T-helper 17 cell (primary cell): Measurements from ENCODE around the gene RAD51B. TPM values are rescaled to one million over a fixed set of nuclear protein-coding genes. Genes with fewer than 3 reads are reported as not detected.
A peak's percentile ranks its signal among the peaks of the same experiment; 100 is the strongest.

Experiments used
- ATAC-seq: fragments of 150-1000 bp; cut with Tn5 transposase; 2 replicates; pipeline ENCODE4 v1.10.0; 2021; ENCODE audit warnings: mild to moderate bottlenecking, moderate library complexity
- DNase-seq, 3 donors: peaks; one replicate each; pipeline versions ENCODE4 v3.0.0 to v3.0.0-alpha.2; 2020 to 2021
- H3K9me3 ChIP-seq: one replicate; pipeline ENCODE4 v1.7.0; 2013; ENCODE audit warnings: low read length, mild to moderate bottlenecking; ENCODE audit not compliant: control insufficient read depth, poor library complexity, severe bottlenecking
- H3K27ac Mint-ChIP-seq: one replicate; pipeline ENCODE4 v1.8.0; 2022; ENCODE audit warnings: mild to moderate bottlenecking, moderate library complexity, mixed read lengths
- H3K27me3 Mint-ChIP-seq: one replicate; pipeline ENCODE4 v1.8.0; 2022; ENCODE audit warnings: mixed read lengths
- H3K36me3 Mint-ChIP-seq: one replicate; pipeline ENCODE4 v1.8.0; 2022; ENCODE audit warnings: low read depth, mixed read lengths
- H3K4me1 Mint-ChIP-seq: one replicate; pipeline ENCODE4 v1.8.0; 2022; ENCODE audit warnings: mild to moderate bottlenecking, mixed read lengths
- H3K4me3 Mint-ChIP-seq: one replicate; pipeline ENCODE4 v1.8.0; 2022; ENCODE audit warnings: mild to moderate bottlenecking, moderate library complexity, mixed read lengths
- total RNA-seq, 4 donors: library from RNA in 2 of 4; stranded (reverse) in 2 of 4; gene quantifications; one replicate each; pipeline ENCODE4 v1.2.3 and lab custom pipeline; 2022 to 2026

Gene RAD51B
- total RNA-seq, 2 donors from 2014 or later = 17.0 to 20.7 TPM

DNA sequence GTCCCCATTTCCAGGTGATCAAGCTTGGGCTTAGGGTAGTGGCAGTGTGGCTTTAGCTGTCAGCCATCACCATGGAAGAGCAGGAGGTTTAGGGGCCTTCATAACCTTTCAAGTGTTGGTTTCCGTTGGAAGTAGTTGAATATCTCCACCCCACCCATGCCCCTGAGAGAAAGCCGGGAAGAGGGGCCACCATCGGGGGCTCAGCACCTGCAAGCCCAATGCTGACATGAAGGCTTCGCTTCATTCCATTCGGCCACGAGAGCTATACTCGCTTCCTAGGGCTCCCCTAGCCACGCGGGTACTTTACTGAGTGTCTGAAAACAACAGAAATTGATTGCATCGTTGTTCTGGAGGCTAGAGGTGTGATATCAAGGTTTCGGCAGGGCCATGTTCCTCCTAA lies 738.5 kb downstream of the RAD51B start:
- ATAC-seq (no peak), DNase-seq (no peak)
- Mint-ChIP-seq H3K27ac (no peak overlapping the region), H3K4me3 (no peak overlapping the region), H3K27me3 (no peaks in the 10 kb centered on the region), H3K4me1 (peaks cover 10% of the 10 kb centered on the region), H3K36me3 (no peaks in the 10 kb centered on the region)
- H3K9me3 ChIP-seq = no peaks in the 10 kb centered on the region

DNA sequence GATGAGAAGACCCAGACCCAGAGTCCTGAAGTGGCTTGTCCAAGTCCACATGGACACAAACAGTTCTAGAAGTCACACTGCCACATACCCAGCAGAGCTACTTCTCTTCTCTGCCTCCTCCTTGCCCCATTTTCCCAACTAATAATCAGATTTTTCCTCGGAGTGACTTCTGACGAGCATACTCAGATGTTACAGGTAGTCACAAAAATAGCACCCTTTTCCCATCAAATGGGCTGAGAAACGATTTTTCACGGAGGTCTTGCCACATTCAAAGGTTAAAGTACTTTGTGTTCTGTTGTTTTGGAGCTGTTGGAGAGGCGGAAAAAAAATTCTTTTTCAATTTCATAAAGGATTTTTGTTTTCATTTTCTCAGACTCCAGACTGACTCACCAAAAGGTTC lies 740.4 kb downstream of the RAD51B start:
- H3K36me3 Mint-ChIP-seq = no peaks in the 10 kb centered on the region
- ATAC-seq = no peak

DNA sequence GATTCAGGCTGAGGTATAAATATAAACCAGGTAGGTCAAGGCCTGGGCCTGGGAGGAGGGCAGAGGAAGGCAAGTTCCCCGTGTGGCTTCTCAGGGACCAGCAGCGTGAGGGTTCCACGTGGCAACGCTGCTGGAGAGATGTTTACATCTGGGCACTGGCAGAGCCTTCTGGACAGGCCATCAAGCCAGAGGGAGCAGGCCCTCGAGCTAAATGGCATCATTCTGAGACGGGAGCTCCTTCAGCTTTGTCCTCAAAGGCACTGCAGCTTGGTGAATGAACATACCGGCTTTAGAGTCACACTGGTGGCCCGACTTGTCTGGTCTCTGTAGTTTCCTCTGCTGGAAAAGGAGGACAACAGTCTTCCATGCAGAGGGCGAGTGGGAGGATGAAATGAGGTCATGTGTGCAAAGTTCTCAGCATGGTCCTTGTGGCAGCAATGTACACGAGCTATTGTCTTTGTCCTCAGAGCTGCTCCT lies 742.0 kb downstream of the RAD51B start:
- no peak overlapping the region for H3K27ac Mint-ChIP-seq
- H3K4me1 Mint-ChIP-seq = peaks cover 19% of the 10 kb centered on the region
- DNase-seq (no peak), ATAC-seq (no peak)
- H3K36me3 Mint-ChIP-seq = no peaks in the 10 kb centered on the region
- H3K4me3 Mint-ChIP-seq = no peak overlapping the region
- H3K27me3 Mint-ChIP-seq = no peaks in the 10 kb centered on the region
- no peaks in the 10 kb centered on the region for H3K9me3 ChIP-seq

More for the DNA sequence above, 740.4 kb downstream of the RAD51B start:
- Mint-ChIP-seq H3K27me3 (no peaks in the 10 kb centered on the region), H3K4me1 (peaks cover 14% of the 10 kb centered on the region), H3K4me3 (no peak overlapping the region), H3K27ac (no peak overlapping the region)
- no peak for DNase-seq
- H3K9me3 ChIP-seq = no peaks in the 10 kb centered on the region

DNA sequence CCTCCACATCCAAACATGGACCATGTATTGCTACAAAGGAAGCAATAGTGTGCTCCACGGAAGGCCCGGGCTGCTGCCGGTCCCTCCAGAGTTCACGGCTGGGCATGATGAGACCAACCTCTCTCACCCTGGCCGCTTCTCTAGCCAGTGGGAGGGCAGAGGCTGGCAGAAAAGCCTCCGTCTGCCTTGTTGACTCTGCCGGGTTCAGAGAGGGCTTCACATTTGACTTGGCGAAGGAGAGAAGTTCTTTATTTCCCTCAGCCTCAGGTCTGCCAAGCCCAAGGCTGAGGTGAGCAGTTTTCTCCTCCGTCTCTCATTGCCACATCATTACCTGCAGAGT lies 743.3 kb downstream of the RAD51B start:
- no peaks in the 10 kb centered on the region for H3K36me3 Mint-ChIP-seq
- no peaks in the 10 kb centered on the region for H3K9me3 ChIP-seq
- no peak for DNase-seq
- H3K4me3 Mint-ChIP-seq = no peak overlapping the region
- H3K27ac Mint-ChIP-seq = no peak overlapping the region
- H3K27me3 Mint-ChIP-seq = no peaks in the 10 kb centered on the region
- H3K4me1 Mint-ChIP-seq = peaks cover 23% of the 10 kb centered on the region
- ATAC-seq = no peak

DNA sequence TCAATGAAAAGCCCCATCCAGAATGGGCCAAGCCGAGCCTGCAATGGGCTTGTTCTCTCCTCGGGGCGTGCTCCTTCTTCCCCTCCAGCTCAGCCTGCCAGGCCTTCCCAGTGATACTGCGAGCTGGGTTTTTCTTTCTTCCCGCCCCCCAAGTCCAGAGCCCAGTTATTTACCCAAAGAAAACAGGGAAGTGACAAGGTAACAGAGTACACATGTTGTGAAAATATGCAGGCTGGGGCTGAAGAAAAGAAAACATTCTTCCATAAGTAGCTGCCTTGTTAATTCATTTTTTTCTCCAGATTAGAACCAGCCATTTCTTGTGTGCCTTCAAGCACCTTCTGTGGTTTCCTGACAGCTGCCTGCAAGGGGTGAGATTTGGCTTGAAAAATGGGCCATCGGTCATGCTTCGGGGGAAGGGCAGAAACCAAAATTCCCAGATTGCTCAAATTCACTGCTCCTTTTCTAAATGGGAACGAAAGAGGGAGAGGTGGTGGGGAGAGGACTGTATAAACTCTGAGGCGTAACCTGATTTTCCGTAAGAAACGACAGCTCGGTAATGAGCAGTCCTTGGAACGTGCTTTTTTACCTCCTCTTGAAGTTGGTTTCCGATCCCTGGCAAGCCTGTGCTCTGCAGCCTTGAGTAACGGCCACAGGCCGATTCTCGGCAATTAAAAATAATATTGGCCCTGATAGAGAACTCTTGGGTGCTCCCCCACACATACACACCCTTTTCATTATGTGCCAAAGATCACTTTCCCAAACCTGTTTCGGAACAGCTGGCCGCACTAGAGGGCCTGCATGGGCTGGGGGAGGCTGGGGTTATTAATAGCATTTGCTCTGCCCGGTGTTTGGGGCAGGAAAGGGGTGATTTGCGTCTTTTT lies 743.9 kb downstream of the RAD51B start:
- Mint-ChIP-seq H3K4me3 (no peak overlapping the region), H3K36me3 (no peaks in the 10 kb centered on the region), H3K4me1 (peaks cover 23% of the 10 kb centered on the region), H3K27ac (no peak overlapping the region), H3K27me3 (no peaks in the 10 kb centered on the region)
- no peaks in the 10 kb centered on the region for H3K9me3 ChIP-seq
- ATAC-seq (no peak), DNase-seq (no peak)

DNA sequence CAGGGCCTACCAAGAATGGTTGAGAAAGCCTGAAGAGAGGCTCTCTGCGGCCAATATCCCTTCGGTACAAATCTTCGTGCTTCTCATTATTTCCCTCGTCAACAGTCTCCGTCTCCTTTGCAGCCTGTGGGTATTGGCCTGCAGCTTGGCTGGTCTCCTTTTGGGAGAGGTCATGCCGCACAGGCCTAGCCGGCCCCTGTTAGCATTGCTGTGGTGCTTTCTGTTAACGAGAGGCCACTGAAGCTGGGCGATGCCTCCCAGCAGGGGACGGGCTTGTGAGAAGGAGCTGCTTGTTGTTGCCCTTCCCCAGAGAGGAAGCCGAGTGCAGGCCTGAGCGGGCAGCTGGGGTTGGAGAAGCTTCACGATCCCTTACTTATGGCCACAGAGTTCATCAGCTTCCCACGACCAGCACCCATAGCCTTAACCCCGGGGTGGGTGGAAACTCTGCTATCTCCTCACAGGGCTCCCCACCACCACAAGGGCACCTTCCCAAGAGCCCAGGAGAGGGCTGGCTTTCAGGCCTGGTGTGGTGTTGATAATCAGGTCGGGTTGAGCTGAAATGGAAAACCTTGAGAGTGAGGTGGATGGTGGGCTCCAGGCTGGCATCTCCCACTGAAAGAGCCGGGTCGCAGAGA lies 744.7 kb downstream of the RAD51B start:
- no peak for DNase-seq
- Mint-ChIP-seq H3K27me3 (no peaks in the 10 kb centered on the region), H3K36me3 (no peaks in the 10 kb centered on the region), H3K27ac (peak overlapping the region; percentile 67), H3K4me1 (peaks cover 23% of the 10 kb centered on the region), H3K4me3 (peak overlapping the region; percentile 12)
- no peaks in the 10 kb centered on the region for H3K9me3 ChIP-seq
- ATAC-seq = no peak

DNA sequence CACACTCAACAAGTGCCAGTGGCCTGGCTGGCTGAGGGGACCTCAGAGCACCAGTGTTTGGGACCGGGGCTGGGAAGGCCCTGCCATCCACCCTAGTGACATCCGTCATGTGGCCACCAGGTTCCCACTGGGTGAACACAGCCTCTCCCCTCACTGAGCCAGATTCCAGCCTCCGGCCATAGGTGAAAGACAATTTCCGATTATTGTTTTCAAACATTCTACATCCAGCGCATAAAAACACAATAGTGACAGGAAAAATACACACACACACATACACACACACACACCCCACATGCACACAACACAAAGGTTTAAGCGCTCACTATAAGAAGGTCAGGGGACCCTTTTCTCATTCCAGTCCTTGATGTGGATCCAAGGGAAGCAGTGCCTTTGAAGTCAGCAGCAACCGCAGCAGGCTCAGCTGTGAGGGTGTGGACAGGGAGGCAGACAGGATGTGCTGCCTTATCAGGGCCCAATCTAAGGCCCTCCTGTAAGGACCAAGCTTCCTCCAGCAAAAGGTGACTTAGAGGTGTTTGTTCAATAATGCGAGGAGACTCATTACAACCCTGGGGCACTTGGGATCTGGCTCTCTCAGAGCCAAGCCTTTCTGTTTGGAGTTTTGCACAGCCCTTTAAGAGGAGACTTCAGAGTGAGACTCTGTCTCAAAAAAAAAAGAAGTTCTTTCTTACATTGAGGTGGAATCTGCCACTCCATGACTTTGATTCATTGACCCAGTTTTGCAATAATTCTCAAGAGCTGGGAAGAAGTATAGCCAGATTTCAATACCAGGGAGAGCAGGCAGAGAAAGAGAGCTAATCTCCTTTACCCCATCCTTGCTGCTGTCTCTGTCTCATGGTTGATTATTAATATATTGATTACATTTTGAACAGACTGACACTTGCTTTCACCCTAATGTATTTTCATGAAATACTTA lies 745.5 kb downstream of the RAD51B start:
- H3K4me3 Mint-ChIP-seq = no peak overlapping the region

DNA sequence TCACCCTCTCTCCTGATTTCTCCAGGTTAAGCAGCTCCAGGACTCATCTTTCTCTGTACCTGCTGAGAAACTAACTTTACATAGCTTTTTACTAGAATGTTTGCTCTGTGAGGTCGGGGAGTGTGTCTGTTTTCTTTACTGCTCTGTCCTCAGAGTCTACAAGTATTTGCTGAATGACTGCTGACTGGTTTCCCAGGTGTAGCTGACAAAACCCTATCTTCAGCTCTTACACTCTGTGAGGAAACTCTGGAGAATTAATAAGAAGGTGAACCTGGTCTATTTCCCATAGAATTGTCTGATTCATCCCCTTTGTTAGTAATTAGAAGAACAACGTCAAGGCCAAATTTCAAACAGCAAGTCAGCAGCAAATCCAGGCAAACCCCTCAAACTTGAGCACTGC lies 746.5 kb downstream of the RAD51B start:
- no peaks in the 10 kb centered on the region for H3K9me3 ChIP-seq
- DNase-seq = no peak
- Mint-ChIP-seq H3K27me3 (no peaks in the 10 kb centered on the region), H3K36me3 (no peaks in the 10 kb centered on the region), H3K4me1 (peaks cover 21% of the 10 kb centered on the region), H3K4me3 (no peak overlapping the region), H3K27ac (no peak overlapping the region)
- ATAC-seq = no peak

More for the DNA sequence above, 745.5 kb downstream of the RAD51B start:
- peak overlapping the region; percentile 67 for H3K27ac Mint-ChIP-seq
- H3K36me3 Mint-ChIP-seq = no peaks in the 10 kb centered on the region
- DNase-seq = no peak
- peaks cover 23% of the 10 kb centered on the region for H3K4me1 Mint-ChIP-seq
- no peaks in the 10 kb centered on the region for H3K27me3 Mint-ChIP-seq
- ATAC-seq = no peak
- no peaks in the 10 kb centered on the region for H3K9me3 ChIP-seq

DNA sequence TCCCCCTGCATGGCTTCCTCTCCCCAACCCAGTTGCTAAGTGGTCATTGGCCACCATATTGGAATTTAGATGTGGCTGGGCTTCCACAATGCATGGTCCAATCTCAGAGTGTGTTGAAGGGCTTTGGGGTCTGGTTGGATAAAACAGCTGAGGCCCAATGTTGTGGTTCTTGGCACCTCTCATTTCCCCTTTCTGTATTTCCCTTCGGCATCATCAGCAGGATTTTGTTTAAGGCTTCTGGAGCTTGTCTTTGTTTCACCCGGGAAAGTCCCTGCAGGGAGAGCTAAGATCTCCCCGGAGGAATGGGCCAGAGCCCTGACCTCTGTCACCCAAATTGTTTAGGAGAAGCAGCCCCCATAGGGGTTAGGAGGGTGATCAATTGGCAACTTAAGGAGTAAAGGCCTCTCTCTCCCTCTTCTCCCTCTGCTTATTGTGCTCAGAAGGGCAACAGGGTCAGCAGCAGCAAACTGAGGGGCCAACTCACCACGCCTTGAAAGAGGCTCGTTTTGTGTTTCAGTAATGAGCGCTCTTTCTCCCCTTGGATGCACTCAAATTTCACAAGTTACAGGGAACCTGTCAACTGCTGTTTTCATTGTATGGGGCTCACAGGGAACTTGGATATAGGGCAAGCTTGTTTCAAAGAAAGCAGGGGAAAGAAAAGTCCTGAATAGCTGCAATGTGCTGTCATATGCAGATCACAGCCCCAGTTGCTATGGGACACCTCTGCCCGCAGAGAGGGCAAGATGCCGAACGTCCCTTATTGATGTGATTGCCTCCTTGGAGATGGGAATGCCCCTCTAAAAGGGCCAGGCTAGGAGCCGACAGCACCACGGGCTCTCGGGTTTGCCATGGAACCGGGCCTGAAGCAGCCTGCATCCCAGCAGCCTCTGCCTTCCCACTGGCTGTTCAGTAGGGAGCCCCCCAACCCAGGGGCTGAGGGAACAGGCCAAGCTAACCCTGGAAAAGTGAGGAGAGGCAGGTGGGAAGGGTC lies 749.6 kb downstream of the RAD51B start:
- ATAC-seq (no peak), DNase-seq (no peak)
- Mint-ChIP-seq H3K36me3 (peaks cover 2% of the 10 kb centered on the region), H3K27ac (no peak overlapping the region), H3K27me3 (no peaks in the 10 kb centered on the region), H3K4me1 (peaks cover 14% of the 10 kb centered on the region), H3K4me3 (no peak overlapping the region)
- no peaks in the 10 kb centered on the region for H3K9me3 ChIP-seq

DNA sequence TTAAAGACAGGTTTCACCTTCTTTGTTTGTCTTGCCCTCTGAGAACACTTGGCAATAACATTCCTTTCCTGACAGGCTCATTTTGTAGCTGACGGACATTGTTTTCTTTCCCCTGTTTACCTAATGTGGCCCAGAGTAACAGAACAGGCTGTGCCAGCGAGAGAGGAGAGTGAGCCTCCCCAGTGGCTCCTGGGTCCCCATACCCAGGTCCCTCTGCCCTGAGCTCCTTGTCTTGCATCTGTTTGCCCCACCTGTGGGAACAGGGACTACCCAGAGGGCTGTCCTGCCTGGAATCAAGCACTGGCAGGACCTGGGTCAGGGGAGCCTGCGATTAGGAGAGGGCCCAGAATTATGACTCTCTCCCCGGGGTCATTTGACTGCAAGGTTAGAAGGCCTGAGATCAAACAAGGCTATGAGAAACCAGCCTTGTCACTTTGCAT lies 750.4 kb downstream of the RAD51B start:
- H3K9me3 ChIP-seq = no peaks in the 10 kb centered on the region
- Mint-ChIP-seq H3K4me3 (no peak overlapping the region), H3K27ac (no peak overlapping the region), H3K27me3 (no peaks in the 10 kb centered on the region), H3K36me3 (peaks cover 2% of the 10 kb centered on the region), H3K4me1 (peaks cover 11% of the 10 kb centered on the region)
- no peak for DNase-seq
- ATAC-seq = no peak

DNA sequence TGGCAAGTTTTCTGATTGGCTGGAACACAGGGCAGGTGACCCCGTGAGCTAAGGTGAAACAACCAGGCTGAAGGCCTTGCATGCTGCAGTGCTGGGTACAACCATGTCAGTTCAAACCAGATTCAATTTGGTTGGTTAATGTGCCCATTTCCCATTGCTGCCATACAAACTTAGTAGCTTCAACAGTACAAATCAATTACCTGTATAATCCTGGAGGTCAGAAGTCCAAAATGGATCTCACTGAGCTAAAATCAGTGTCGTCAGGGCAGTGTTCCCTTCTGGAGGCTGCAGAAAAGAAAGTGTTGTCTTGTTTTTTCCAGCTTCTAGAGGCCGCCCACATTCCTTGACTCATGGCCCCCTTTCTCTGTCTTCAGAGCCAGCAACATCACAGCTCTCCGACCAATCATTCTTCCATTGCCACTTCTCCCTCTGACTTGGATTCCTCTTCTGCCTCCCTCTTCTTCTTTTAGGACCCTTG lies 751.6 kb downstream of the RAD51B start:
- no peak for ATAC-seq
- H3K4me1 Mint-ChIP-seq = peaks cover 8% of the 10 kb centered on the region
- no peaks in the 10 kb centered on the region for H3K9me3 ChIP-seq
- no peak overlapping the region for H3K4me3 Mint-ChIP-seq
- no peak for DNase-seq
- H3K27me3 Mint-ChIP-seq = no peaks in the 10 kb centered on the region
- H3K27ac Mint-ChIP-seq = no peak overlapping the region
- peaks cover 2% of the 10 kb centered on the region for H3K36me3 Mint-ChIP-seq

DNA sequence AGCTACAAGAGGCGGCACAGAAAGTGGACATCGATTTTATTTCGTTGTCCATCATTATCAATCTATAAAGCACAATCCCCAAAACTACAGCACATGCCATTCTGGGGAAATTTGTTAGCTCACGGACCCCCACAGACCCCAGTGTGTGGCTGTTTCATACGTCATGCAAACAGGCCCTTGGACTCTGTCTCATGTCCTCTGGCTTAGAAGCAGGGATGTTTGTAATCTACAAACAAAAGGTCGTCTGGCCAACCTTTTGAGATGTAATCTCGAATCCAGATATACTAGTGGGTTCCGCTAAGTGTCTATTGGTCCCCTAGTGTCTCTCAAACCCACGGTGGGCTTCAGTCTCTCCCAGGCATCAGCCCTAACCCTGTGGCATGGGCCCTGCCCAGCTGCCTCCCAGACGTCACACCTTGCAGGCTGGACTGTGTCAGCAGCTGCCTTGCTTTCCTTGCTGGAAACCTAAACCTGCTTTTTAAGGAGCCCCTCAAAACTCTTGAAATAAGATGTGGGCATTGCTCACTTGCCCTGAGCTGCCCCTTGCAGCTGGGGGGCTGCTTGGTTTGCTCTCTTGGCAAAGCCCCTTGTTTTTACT lies 752.4 kb downstream of the RAD51B start:
- H3K27me3 Mint-ChIP-seq = no peaks in the 10 kb centered on the region
- H3K9me3 ChIP-seq = no peaks in the 10 kb centered on the region
- peaks cover 4% of the 10 kb centered on the region for H3K4me1 Mint-ChIP-seq
- H3K36me3 Mint-ChIP-seq = peaks cover 2% of the 10 kb centered on the region
- DNase-seq (no peak), ATAC-seq (no peak)
- no peak overlapping the region for H3K4me3 Mint-ChIP-seq
- no peak overlapping the region for H3K27ac Mint-ChIP-seq
